Measurements from ENCODE around the gene EMILIN2.
A peak's percentile ranks its signal among the peaks of the same experiment; 100 is the strongest.

Gene EMILIN2

DNA sequence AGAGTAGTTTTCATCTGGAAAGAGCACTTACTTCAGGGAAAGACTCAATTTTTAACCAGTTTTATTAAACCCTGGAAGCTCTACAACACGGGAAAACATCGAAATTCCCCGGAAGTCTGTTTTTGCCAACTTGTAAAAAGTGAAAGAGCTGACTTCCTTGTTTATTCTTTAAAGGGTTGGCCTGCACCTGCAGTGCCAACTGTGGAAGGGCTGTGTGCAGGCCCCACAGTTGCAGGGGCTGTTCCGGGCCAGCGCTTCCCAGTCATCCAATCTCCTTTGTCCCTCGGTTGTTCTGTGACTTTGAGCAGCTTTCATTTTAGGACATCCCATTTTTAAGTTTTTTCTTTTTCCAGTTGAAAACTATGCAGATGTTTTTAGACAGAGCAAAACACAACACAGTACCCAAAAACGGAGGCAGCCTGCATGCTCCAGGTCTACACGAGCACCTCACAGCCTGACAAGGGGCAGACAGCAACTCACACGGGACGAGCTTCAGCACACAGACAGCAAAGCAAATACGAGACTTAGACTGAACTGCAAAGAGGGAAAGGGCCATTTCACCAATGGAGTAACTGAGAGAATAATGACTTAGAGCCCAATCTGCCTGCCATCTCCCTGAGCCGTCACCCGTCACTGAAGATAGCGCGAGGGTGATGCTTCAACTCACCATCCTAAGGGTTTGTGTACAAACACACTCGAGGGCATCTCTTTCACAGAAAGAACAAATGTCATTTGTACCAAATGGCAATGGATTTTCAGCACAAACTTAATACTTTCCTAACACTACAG is 70.6 kb downstream of the EMILIN2 start:
- DNase-seq, result no peak

DNA sequence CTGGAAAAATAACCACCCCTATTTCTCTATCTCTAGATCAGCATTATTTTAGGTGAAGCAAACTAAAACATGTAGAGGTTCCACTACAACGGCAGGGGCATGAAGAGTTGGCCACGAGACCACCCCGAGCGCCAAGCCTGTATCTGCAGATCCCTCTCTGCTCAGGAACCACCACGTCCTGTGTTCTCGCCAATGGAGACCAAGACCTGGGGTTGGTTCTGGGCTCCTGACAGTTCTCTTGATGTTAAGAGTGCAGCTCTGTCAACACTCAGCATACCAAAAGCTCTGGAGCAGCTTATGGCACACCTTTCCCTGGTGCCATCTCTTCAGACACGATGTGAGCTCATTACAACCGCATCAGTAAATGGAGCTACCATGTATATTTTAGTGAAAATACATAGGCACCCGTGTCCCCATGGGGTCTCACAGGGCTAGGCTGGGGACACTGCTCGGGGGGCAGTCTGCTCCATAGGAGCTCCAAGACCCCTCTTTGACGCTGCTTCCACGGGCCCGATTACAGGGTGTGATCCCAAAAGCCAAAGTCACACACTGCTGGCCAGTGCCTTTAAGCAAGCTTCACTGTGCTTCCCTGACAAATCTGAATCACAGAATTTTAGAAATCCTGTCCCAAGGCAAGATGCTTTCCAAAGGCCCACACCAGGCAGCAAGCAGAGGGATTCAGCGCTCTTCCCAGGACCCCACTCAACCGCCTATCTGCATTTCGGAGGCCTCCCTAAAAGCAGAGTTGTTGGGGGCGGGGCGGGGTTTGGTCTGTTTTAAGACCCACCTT is 72.2 kb downstream of the EMILIN2 start:
- no peak for DNase-seq

DNA sequence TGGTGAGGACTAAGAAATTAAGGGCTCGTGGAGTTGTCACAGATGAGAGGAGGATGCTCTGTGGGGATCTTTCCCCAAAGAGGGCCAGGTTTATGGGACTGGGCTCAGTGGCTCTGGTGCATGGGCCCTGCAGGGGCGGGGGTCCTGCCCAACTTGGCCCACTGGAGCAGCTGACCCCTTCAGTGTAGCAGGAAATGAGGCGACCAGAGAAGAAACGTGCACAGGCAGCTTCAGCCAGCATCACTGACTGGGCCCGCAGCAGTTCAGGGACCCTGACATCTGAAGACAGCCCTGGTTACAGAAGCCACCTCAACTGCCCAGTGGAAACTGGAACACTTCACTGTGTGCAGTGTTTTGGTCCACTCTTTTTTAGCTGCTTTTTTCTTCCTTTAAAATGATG is 72.8 kb downstream of the EMILIN2 start:
- DNase-seq, result no peak

DNA sequence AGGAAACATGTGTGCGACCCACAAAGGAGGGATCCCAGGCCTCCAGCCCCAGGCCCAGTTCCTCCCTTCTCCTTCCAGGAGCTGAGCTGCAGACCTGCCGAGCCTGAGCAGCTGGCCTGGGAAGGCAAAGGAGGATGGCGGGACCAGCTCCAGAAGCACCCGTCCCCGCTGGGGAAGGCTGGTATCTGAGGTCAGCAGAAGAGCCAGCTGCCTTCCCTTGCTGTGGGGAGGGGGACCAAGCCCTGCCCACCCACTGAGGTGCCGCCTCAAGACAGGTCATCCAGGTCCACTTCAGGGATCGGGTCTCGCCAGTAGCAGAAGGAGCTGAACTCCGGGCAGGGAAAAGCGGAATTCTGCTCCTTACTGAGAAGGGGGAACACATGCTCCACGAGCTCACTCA is 73.2 kb downstream of the EMILIN2 start:
- DNase-seq, result no peak

DNA sequence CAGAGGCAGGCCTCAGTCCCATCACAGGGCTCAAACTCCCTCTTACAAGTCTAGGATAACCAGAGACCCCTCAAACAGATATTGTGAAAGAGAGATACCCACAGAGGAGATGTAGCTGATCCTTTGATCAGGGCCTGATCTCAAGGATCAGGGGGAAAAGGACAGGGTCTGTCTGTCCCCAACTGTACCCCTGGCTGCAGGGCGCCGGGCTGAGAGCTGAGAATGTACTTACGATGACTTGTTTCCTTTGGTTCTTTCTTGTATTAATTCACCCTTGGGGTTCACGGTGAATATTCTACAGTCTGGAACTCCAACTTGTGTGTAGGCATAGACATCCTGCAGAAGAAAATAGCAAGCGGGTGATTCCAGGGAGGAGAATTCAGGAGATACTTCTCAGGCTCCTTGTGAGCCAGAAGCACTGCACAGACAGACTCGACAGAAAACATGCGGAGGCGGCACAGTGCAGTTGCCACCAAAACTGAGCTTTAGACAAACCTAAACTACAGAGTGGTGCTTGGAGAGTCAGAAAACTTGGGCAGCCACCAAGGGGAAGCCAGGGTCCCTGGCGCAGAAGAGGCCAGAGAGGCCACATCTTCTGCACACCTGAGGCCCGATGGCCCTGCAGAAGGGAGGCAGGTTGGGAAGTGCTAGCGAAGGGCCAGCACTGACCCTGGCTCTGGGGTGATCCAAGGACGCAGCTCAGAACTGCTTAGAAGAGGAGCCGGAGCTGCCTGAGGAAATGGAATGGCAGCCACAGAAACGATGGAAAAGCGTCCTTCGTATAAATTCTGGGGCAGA is 73.9 kb downstream of the EMILIN2 start:
- no peak for DNase-seq

DNA sequence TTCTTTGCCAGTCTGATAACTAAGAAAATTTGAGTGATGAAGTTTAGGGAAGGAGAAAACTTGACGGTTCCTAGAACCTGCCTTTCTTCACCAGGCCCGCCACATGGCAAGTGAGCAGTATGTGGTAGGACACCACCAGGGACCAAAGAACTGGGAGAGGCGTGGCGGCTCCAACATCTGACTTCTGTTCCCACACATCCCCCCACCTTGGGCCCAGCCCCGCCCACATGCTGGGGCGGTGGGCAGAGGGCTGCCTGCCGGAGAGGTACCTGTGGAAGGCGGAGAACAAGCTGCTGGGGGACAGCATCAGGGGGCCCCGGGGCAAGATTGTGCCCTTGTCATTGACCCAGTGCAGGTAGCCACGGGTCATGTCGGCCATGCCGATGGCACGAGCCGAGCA is 75.0 kb downstream of the EMILIN2 start:
- DNase-seq, result no peak

DNA sequence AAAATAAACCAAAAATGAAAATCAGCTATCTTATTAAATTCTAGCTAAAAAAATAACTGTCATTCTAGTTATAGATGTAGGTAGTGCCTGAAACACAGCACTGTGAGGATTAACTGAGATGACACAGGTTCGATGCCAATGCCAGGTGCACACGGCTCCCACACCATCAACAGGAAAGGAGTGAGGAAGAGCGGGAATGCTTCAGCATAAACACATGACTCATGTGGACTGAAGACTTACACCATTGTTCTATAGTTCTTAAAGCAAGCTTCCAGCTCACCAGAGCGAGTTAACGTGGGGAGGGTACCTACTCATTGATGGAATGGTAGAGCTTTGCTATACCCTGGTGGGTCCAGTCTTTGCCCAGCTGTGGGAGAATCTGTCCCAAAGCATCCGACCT is 76.7 kb downstream of the EMILIN2 start:
- no peak for DNase-seq

DNA sequence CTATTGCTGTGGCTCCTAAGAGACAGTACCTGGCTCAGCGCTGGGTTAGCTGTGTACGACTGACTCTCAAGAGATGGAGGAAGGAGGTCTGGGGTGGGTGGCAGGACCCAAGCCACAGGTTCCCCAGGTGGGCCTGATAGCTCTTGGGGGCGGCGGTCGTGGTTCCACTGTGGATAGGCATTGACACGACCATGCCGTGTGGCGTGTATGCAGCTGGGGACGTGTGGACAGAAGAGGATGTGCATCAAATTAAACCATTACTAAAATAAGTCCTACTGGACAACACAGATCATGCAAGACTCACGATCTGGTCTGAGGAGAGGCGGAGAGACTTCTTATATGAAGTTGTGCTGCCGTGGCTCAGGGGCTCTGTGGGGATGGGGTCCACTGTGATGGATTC is 78.1 kb downstream of the EMILIN2 start:
- DNase-seq, result no peak

DNA sequence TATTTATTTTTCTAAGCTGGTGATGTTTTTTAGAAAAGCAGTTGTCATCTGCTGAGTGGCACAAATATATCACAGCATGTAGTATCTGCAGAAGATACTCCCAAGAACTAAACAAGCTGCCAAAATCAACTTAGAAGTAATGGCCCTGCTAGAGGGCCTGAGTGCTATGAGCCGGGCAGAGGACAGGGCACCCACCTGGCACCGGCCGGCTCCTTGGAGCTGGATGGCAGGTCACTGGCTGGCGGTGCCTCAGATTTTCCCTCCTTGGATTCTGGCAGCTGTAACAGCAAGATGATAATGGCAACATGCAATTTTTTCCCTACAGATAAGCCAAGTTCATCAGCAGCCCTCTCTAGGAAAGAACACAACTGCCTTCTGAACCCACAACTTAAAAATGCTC is 79.7 kb downstream of the EMILIN2 start:
- DNase-seq, result no peak

DNA sequence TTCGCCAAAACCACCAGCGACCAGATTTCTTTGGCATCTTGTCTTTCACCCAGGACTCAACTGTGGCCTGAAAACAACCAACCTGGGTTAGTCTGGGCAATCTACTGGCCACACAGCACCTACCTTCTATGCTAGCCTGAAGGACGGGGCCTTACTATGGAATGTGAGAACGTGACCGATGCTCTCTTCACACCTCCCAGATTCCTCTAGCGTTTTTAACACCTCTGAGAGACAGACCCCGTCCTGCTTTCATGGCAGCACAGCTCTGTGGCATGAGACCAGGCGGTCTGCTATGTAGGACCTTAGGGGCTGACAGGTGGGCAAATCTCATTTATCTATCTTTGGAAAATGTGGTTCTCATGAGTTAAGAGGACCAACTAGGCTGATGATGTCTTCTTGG is 80.9 kb downstream of the EMILIN2 start:
- DNase-seq, result no peak

DNA sequence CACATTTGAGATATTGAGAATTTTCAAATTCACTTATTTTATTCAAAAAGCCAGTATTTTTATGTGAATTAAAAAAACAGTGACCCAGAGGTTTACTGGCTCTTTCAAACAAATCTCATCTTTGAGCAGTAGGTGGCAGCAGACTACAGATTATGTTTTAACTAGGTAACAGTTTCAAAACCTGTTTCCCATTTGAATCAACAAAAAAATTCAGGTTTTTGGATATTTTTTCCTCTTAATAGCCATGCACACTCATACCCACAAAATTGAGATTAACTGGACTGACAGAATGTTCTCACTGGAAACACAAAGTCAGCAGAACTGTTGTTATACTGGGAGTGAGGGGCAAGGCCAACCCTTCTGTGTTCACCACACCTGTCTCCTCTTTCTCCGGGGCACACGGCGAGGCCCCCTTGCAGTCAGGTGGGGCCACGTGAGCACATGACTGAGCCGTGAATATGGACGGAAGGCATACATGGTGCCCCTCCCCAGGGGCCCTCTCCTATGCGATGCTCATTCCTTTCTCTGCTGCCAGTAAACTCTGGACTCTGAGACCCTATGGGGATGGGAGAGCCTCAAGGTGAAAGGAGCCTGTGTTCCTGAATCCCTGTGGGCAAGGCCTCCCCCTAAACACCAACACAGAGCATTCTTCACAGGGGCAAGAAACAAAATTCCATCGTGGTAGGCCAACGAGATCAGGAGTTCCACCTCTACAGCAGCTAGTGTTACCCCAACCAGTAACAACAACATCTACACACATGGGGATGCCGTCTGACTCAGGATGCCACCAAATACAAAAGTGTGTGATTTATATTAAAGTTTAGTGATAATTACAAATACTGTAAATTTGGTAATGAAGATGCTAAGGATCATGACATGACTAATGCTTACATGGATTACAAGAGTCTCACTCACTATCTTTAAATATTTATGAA is 85.7 kb downstream of the EMILIN2 start:
- peak; percentile 58 for DNase-seq

DNA sequence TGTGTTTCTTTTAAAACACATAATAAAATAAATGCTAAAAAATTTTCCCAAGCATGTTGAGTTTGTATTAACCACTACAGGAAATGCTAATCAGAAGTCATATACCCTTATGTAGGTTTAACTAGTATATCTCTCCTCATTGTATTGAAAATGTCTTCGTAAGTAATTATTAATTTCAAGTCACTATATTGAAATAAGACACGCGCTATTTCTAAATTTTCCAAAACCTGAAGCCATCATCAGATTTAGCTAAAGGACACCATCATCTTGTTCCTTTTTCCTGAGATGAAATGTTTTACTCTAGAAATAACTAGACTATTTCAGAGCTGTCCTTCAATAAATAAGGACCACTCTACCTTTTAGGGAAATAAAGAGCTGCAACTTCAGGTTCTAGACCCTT is 87.2 kb downstream of the EMILIN2 start:
- DNase-seq, result no peak

DNA sequence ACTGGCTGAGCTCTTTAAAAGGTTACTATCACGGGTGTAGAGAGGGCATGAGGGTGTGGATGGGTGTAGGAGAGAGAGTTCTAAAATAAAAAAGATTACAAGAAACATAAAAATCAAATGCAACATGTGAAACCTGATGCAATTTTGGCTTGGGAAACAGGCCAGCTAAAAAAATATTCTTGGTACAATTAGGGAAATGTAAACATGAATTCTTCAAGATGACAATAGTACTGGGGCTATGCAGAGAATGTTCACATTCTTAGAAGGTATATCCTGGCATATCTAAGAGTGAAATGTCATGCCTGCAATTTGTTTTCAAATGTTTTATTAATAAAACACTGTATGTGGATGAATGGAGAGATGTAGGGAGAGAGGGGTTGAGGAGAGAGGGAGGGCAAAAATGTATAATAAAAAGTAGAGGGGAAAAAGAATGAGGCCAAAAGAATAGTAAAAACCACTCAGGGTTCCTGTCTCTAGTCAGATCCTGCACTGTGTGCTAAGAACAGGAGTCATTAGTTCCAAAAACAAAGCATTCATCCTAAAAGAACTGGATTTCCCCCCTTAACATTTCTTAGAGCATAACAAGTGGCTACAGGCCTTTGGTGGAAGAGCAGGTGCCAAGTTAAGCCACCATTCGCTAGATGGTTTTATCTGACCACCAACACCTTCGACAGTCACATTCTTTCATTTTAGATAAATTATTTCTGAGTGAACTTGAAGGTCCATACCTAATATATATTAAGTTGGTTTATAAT is 88.8 kb downstream of the EMILIN2 start:
- DNase-seq, result no peak

DNA sequence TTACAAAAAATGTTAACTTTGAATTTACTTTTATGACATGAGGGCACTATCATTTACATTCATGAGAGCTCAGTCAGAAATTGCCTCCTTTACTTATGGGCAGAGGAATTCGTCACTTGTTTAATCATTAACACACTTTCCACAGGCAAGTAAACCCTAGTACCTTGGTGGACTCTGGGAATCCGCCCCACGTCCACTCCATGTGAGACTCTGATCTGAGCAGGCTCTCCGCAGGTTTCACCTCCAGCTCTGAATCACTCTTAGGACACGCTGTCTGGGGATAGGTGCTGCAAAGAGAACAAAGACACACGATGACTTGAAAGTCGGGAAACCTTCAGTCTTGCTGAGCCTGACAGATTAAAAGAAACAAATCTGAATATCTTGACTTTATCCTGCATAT is 92.5 kb downstream of the EMILIN2 start:
- no peak for DNase-seq

DNA sequence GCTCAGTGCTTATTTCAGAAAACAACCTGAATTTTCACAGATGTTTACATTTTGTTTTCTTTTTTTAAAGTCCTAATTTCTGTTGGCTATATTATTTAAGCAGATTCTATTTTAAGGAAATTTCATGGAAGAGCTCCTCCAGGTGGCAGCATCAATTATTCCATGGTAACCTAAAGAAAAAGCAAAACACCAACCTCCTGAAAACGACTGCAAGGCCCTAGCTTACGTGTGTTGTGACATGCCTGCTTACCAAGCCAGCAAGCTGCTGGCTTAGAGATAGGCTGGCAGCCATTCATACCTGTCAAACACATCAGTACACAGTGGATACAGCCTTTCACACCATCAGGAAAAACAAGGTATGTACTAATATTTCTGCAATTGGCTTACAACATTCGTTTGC is 101.2 kb downstream of the EMILIN2 start:
- no peak for DNase-seq

DNA sequence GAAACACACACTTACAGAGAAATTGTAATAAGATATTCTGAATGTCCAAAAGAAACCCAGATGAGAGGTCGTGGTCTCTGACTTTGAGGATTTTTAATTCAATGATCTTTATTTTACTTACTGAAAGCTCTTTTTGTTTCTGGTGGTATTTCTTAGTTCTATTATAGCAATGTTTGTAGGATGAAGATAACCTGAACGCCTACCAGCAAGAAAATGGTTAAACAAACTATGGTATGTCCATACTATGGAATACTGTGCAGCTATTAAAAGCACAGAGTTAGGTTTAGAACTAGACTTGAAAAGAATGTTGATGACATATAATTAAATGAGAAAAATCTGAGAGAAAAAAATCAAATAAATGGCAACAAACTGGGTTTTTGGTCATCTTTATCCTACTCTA is 105.8 kb downstream of the EMILIN2 start:
- no peak for DNase-seq

DNA sequence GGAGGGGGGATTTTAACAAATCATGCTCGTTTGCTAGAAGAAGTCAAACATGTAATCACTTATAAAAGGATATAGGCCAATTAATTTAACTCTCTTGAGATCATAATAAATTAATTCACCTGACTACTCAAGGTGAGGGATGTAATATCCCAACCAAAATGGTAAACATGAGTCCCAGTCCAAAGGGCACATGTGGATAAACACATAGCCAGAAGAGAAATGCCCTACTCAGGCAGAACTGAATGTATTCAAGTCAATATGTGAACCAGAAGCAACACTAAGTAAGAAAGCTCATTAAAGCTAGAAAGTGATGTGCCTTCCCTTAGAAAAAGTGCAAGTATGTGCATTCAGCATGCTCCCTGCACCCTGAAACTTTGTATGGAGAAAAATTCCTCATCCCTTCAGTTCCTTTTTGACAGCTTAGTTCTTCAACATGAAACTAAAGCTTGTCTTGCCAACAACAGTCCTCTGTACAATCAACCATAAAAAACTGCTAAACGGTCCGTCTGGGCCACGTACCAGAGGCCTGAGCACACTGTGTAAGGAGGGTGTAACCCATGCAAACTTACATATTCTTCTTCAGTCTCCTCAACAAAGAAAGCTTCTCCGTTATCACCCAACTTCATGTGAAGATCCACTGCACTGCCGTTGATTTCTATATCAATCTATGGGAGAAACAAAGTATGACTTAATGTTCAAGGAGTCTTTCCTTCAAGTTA is 107.3 kb downstream of the EMILIN2 start:
- no peak for DNase-seq

DNA sequence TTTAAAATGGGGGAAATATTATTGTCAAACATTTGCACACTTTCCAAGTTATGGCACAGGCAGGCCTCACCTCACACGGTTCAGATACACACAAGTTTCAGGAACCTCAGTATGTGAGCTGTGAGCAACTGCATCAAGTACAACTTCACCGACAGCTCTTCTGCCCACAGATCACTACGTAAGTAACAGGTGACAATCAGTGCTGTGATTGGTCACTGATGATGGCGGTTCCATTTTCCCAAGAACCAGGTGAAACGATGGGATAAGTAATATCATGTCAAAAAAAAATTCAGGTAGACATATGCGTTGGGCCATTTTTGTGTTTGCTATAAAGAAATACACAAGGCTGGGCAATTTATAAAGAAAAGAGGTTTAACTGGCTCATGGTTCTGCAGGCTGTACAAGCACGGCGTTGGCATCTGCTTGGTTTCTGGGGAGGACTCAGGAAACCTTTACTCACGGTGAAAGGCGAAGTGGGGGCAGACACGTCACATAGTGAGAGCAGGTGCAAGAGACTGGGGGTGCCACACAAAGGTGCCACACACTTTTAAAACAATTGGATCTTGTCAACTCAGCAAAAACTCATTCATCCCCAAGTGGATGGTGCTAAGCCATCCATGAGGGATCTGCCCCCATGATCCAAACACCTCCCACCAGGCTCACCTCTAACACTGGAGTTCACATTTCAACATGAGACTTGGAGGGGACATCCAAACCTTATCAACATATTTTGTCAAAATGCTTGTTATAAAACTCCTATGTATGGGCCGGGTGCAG is 108.3 kb downstream of the EMILIN2 start:
- DNase-seq, result no peak

DNA sequence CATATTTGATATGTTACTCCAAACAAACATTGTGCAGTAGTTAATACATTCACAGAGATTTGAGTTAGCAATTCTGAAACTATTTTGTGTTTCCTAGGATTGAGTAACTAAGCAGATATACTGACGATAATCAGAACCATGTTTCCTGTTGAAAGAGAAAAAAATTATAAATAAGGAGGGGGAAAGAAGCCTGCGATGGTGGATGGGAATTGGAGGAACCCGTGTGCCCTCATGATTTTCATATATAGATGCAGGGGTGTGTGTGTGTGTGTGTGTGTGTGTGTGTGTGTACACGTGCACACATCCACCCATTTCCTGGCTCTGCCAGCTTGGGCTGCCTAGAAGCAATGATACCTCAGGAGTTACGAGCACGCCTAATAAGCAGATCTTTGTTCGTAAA is 109.2 kb downstream of the EMILIN2 start:
- DNase-seq, result no peak

DNA sequence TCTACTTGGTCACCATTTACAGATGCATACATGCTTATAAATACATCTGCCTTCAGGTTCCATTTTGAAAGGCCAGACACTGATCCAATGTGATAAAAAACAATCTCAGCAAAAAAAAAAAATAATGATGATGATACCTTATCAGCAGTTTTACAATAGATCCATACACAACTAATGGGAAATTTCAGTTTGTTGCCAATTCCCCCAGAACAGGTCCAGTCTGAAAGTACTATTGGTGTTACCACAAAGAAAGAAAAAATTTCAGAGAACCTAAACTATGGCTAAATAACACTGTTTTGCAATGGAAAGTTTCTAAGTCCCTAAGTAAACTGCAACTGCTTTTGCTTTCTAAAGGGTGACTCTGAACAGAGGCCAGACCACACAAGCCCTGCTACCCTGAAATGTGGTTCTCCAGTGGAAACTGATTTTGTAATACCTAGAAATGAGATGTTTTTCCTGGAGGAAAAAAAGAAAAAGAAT is 112.1 kb downstream of the EMILIN2 start:
- no peak for DNase-seq
